HK-2 (cell line): ENCODE results near the gene LGALS7B.
"Not testable (repeated sequence)": the region's sequence is repeated elsewhere in the genome, so short reads cannot be mapped to it uniquely, and the experiment has no call there.

ENCODE experiments used
- DNase-seq: peaks from one replicate; pipeline ENCODE4 v3.0.0-alpha.2; 2018; ENCODE audit not compliant: unreplicated experiment

Gene LGALS7B

GRCh38 chr19:38770228-38770948 lies 18.6 kb upstream of the LGALS7B start:
- not testable (repeated sequence) for DNase-seq

- DNase-seq: not testable (repeated sequence)
Observed at GRCh38 chr19:38770949-38771275, 18.1 kb upstream of the LGALS7B start.

DNA sequence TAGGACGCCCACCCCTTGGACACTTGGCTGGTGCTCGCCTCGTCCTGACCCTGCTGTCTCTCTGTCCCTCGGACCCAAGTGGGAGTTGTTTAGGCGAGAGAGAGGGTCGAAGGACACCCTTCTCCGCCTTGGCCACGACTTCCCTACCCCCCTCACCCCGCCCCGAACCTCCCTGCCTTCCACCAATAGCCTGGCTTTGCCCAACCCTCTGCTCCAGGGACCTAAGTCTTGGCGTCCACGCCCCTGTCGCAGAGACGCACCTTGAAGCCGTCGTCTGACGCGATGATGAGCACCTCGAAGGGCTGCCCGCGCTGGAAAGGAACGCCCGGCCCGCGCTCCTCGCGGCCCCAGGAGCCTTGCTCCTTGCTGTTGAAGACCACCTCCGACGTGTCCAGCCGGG lies 17.4 kb upstream of the LGALS7B start:
- DNase-seq: not testable (repeated sequence)

DNA sequence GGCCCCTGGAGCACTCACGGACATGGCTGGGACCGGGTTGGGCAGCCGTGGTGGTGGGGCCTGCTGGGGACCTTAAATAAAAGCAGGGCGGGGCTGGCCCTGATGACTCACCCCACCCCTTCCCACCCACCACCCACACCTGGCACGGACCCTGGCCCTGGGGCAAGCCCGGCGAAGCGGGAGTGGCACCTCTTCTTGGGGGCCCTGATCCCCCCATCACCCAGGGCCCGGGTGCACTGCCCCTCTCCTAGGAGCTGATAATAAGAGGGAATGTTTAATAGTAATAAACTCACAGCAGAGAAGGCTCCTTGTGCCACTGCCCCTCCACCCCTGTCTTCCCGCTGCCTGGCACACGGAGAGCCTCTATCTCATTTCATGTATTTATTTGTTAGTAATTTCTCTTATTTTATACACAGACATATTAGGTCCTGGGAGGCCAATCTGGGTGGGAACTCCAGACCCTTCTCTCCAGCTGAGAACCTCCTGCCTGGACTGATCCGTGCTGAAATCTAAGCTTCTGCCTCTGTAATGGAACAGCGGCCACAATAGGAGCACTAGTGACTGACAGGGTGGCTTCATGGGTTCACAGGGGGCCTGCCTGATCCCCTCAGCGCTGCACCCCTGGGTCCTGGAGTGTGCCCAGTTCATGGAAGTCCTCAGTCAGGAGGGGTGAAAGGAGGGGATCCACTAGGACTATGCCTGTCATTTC lies 15.4 kb upstream of the LGALS7B start, which contains the start of gene LGALS7:
Gene LGALS7, minus strand, starts transcription at position 49 of the 709 bp plus-strand sequence. Its CDS starts 25 bp downstream, at position 24.
- no peak for DNase-seq

DNA sequence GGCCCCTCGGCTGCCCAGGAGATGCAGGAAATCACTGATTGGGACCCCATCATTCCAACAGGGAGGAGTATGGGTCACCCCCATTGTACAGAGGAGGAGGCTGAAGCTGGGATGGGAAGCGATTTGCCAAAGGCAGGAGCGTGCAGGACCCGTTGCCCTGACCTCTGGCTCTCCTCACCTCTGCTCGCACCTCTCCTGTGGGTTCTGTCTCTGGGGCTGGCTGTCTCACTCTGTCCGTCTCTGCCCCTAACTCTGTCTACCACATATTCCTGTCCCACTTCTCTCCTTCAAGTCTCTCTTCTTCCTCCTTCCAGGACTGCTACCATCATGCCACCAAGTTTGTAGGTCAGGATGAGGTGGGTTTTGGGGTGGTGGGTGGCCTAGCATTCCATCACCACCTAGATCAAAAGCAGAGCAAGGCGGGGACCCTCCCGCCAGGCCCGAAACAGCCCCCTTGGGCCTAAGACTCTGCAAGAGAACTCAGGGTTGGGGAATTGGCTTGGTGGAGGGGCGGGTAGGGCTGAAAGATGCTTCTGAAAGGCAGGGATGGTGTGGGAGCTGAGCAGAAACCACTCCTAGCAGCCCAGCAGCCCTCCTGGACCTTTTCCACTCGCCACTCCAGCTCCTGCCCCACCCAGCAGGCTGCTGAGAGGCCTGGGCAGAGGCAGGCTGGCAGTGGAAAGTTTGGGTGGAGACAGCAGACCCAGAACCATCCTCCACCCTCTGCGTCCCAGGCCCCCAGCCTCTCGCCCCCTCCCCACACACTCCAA lies 14.6 kb upstream of the LGALS7B start:
- DNase-seq: no peak

DNA sequence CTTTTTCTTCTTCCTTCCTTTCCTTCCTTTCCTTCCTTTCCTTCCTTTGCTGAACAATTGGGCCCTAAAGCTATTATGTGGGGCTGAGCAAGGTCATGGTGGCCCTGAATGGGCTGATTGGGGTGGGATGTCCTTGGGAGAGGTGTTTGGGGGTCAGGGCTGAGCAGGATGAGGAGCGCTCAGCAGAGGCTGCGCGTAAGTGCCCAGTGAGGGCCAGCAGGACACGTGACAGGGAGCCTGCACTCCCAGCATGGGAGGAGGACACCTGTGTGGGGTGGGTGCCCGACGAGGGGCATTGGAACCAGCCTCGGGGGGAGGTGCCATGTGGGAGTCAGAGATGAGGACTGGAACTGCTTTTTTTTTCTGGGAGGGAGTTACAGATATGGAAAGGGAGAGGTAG lies 10.3 kb upstream of the LGALS7B start:
- no peak for DNase-seq

- no peak for DNase-seq
Observed at GRCh38 chr19:38780443-38780842, 8.6 kb upstream of the LGALS7B start.

- DNase-seq: no peak
Observed at GRCh38 chr19:38781058-38781457, 7.9 kb upstream of the LGALS7B start.

- not testable (repeated sequence) for DNase-seq
Observed at GRCh38 chr19:38782212-38782611, 6.8 kb upstream of the LGALS7B start.

GRCh38 chr19:38784224-38784623 lies 4.8 kb upstream of the LGALS7B start:
- no peak for DNase-seq

GRCh38 chr19:38785187-38785699 lies 3.8 kb upstream of the LGALS7B start:
- DNase-seq: no peak

- DNase-seq: not testable (repeated sequence)
Observed at GRCh38 chr19:38786061-38786460, 2.9 kb upstream of the LGALS7B start.

- no peak for DNase-seq
Observed at GRCh38 chr19:38786572-38787265, 2.3 kb upstream of the LGALS7B start.

DNA sequence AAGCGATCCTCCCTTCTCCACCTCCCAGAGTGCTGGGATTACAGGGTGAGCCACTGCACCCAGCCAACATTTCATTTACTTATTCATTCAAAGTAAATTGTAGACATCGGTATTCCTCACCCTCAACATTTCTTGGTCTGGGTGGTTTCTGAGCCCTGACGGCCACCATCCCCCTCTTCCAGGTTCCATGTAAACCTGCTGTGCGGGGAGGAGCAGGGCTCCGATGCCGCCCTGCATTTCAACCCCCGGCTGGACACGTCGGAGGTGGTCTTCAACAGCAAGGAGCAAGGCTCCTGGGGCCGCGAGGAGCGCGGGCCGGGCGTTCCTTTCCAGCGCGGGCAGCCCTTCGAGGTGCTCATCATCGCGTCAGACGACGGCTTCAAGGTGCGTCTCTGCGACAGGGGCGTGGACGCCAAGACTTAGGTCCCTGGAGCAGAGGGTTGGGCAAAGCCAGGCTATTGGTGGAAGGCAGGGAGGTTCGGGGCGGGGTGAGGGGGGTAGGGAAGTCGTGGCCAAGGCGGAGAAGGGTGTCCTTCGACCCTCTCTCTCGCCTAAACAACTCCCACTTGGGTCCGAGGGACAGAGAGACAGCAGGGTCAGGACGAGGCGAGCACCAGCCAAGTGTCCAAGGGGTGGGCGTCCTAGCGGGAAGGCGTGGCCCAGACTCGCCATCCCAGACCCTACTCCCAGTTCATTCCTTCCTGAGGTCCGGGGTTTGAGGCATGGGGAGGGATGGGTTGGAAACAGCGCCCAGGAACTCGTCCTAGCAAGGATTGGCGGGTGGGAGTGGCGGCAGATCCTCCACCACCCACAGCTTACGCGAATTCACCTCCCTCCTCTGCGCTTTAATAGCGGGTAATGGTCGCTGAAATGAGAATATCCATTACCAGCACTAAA lies 1.8 kb downstream of the LGALS7B start:
- DNase-seq: not testable (repeated sequence)

DNA sequence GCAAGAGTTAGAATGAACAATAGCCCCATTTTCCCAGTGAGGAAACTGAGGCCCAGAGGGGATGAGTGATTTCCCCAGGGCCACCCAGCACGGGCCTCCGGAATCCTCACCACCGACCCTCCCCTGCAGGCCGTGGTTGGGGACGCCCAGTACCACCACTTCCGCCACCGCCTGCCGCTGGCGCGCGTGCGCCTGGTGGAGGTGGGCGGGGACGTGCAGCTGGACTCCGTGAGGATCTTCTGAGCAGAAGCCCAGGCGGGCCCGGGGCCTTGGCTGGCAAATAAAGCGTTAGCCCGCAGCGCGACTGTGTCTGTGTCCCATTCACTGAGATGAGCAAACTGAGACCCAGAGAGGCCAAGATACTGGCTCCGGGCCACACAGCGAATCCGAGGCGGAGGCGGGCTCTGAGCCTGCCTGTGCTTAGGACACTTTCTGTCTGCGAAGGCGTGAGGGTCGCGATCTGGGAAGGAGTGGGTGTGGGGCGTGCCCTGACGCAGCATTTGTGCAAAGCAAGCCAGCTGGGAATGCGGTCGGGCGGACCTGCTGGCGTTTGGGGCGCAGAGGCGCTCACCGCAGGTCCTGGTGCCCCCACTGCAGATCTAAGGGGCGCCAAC lies 2.6 kb downstream of the LGALS7B start:
- not testable (repeated sequence) for DNase-seq

- DNase-seq: no peak
Observed at GRCh38 chr19:38792250-38793111, 3.5 kb downstream of the LGALS7B start.

- no peak for DNase-seq
Observed at GRCh38 chr19:38793177-38793576, 4.2 kb downstream of the LGALS7B start.

- no peak for DNase-seq
Observed at GRCh38 chr19:38793671-38794070, 4.7 kb downstream of the LGALS7B start.

DNA sequence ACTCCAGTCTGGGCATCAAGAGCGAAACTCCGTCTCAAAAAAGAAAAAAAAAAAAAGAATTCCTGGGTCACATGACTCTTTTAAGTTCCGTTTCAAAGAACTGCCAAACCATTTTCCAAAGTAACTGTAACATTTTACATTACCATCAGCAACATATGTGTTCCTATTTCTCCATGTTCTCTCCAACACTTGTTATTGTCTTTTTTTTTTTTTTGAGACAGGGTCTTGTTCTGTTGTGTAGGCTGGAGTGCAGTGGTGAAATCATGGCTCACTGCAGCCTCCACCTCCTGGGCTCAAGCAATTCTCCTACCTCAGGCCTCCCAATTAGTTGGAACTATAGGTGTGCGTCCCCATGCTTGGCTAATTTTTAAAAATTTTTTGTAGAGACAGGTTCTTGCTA lies 6.5 kb downstream of the LGALS7B start:
- DNase-seq: no peak
